ENCODE data around the gene KIF21B.

- TF ChIP-seq CTCF (conservative IDR thresholded peaks at IDR 0.05; ENCODE audit: low read depth, low read length) (no peak), EZH2 (IDR thresholded peaks at IDR 0.05; ENCODE audit: borderline replicate concordance, low read depth, low read length, poor library complexity, severe bottlenecking) (no peak)
Observed at GRCh38 chr1:201039876-201040275, 16.4 kb upstream of the KIF21B start.

Measured in A673 (cell line).